SK-N-SH treated with all-trans-retinoic acid at 6 μM for 48 hours (cell line): Measurements from ENCODE around the gene MYO16.

Experiments used
- CSDC2 ChIP-seq: fragments of 250-450 bp; sonication (Bioruptor Pico); IDR thresholded peaks from 2 replicates; pipeline ENCODE4 v1.5.0; 2020; ENCODE audit warnings: mild to moderate bottlenecking, moderate library complexity
- GLIS3 ChIP-seq: fragments of 250-450 bp; sonication (Bioruptor Pico); IDR thresholded peaks from 2 replicates; pipeline ENCODE4 v1.5.0; 2020; ENCODE audit warnings: mild to moderate bottlenecking, moderate library complexity
- PPARA ChIP-seq: fragments of 250-450 bp; sonication (Bioruptor Pico); IDR thresholded peaks from 2 replicates; pipeline ENCODE4 v1.5.0; 2020; ENCODE audit warnings: mild to moderate bottlenecking, borderline replicate concordance
- RARB ChIP-seq: fragments of 250-450 bp; sonication (Bioruptor Pico); IDR thresholded peaks from 2 replicates; pipeline ENCODE4 v1.8.0; 2021; ENCODE audit warnings: mild to moderate bottlenecking, moderate library complexity
- SNAI2 ChIP-seq: fragments of 250-450 bp; sonication (Bioruptor Pico); IDR thresholded peaks from 2 replicates; pipeline ENCODE4 v1.5.0; 2020; ENCODE audit warnings: mild to moderate bottlenecking, moderate library complexity
- ZNF565 ChIP-seq: fragments of 450-650 bp; formaldehyde crosslinking; conservative IDR thresholded peaks from 2 replicates; pipeline ENCODE4 v1.5.0; 2020; ENCODE audit warnings: low read depth, mild to moderate bottlenecking, moderate library complexity
- TF ChIP-seq, protein P1 (sequence below): fragments of 250-450 bp; sonication (Bioruptor Pico); IDR thresholded peaks from 2 replicates; pipeline ENCODE4 v1.8.0; 2020; ENCODE audit warnings: mild to moderate bottlenecking, moderate library complexity, borderline replicate concordance
- TF ChIP-seq, protein P2 (sequence below): fragments of 250-450 bp; sonication (Bioruptor Pico); IDR thresholded peaks from 2 replicates; pipeline ENCODE4 v1.8.0; 2021; ENCODE audit warnings: low read depth, mild to moderate bottlenecking, moderate library complexity, borderline replicate concordance

DNA sequence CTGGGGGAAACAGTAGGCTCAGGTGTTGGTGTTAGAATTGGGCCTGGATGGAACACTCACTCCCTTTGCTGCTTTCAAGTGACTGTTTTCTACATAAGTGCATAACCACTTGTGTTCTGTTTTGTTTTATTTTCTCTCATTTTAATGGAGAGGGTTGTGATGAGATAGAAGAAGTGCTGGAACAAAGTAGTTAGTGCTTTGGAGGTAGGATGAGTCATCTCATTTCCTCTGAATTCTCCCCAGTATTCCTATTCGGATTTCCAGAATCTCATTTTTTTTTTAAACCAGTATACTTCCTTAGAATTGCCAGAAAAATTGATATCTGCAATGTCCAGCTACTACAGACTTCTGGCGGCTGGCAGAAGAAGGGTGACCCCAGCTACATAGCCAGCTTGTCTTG lies 575.9 kb downstream of the MYO16 start:
- TF ChIP-seq, protein P1, sequence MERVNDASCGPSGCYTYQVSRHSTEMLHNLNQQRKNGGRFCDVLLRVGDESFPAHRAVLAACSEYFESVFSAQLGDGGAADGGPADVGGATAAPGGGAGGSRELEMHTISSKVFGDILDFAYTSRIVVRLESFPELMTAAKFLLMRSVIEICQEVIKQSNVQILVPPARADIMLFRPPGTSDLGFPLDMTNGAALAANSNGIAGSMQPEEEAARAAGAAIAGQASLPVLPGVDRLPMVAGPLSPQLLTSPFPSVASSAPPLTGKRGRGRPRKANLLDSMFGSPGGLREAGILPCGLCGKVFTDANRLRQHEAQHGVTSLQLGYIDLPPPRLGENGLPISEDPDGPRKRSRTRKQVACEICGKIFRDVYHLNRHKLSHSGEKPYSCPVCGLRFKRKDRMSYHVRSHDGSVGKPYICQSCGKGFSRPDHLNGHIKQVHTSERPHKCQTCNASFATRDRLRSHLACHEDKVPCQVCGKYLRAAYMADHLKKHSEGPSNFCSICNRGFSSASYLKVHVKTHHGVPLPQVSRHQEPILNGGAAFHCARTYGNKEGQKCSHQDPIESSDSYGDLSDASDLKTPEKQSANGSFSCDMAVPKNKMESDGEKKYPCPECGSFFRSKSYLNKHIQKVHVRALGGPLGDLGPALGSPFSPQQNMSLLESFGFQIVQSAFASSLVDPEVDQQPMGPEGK (CRISPR knock-in tag), result no peak
- TF ChIP-seq PPARA (CRISPR knock-in tag) (no peak), SNAI2 (CRISPR knock-in tag) (no peak), CSDC2 (no peak), RARB (CRISPR knock-in tag) (no peak), GLIS3 (CRISPR knock-in tag) (no peak), ZNF565 (CRISPR knock-in tag) (no peak)
- TF ChIP-seq, protein P2, sequence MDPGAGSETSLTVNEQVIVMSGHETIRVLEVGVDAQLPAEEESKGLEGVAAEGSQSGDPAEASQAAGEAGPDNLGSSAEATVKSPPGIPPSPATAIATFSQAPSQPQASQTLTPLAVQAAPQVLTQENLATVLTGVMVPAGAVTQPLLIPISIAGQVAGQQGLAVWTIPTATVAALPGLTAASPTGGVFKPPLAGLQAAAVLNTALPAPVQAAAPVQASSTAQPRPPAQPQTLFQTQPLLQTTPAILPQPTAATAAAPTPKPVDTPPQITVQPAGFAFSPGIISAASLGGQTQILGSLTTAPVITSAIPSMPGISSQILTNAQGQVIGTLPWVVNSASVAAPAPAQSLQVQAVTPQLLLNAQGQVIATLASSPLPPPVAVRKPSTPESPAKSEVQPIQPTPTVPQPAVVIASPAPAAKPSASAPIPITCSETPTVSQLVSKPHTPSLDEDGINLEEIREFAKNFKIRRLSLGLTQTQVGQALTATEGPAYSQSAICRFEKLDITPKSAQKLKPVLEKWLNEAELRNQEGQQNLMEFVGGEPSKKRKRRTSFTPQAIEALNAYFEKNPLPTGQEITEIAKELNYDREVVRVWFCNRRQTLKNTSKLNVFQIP, result no peak
